Fibroblast of villous mesenchyme (primary cell): ENCODE measurements around the gene TRIM16. TPM values are rescaled to one million over a fixed set of nuclear protein-coding genes. Genes with fewer than 3 reads are reported as not detected.
"Not testable (repeated sequence)": the region's sequence is repeated elsewhere in the genome, so short reads cannot be mapped to it uniquely, and the experiment has no call there.

ENCODE experiments used
- DNase-seq: peaks from one replicate; pipeline ENCODE4 v3.0.0-alpha.2; 2010; ENCODE audit warnings: low read depth
- H3K4me3 ChIP-seq: 2 replicates; pipeline ENCODE4 v1.5.1; 2011; ENCODE audit warnings: low read depth, mild to moderate bottlenecking, low read length
- total RNA-seq: library from RNA; depleted of rRNA; stranded (reverse); fragments of >200 nt; gene quantifications from 2 replicates; pipeline ENCODE4 v1.2.3, GENCODE V29; 2012

TRIM16 gene
- 30.0 and 55.3 TPM in 2 replicates for total RNA-seq

DNA sequence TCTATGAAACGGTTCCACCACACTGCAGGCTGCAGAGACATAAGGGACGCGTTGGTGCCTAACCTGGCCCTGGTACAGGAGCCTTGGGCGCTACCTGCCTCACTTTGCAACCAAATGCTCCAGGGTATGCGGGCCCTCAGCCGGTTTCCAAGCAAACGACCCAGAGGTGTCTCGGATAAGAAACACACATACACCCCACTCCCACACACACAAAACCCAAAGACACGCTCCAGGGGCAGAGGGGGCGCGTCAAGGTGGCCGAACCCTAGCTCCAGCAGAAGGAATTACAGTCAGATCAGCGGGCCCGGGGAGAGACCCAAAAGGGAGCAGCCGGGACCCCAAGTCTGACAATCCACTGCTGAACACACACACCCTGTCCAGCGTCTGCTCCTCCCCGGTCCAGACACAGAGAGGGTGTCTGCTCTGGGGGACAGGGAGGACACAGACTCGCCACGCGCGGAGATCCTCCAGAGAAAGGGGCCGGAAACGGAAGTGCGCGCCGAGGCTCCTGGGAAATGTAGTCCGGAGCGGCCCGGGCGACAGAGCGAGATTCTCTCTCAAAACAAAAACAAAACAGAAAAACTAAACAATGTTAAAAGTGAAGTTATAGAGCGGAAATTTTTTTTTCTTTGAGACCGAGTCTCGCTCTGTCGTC is at the start of gene TRIM16:
Gene TRIM16 (minus strand): TSS at position 488 of the 655 bp plus-strand sequence. CDS start 32,702 bp downstream, outside the sequence.
- peak within 1 kb of the TSS; percentile 71 for H3K4me3 ChIP-seq
- DNase-seq = peak; percentile 52

DNA sequence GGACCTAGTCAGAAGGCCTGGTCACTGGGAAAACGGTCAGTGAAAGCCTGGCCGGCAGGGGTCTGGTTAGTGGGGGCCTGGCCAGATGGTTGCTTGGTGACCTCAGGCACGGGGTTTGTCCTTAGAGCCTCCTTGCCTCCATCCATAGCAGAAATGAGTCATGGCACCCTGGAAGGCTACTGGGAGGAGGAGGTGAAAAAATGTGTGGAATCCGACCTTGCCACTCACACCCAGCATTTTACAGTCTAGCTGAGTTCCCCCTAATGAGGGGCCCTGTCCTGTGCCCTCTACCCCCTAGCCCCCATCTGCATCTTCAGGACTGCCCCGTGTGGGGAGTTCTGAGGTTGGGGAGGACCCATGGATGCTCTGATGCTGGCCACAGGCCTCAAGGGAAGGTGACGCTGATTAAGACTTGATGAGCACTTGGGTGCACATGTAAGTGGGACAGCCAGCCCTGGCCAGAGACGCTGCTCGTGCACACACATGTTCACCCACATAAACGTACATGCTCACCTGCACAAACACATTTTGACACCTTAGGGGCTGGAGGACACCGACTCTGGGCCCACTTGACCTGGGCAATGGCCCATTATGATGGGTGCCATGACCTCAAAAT is 49.2 kb upstream of the TRIM16 start:
- DNase-seq = not testable (repeated sequence)

DNA sequence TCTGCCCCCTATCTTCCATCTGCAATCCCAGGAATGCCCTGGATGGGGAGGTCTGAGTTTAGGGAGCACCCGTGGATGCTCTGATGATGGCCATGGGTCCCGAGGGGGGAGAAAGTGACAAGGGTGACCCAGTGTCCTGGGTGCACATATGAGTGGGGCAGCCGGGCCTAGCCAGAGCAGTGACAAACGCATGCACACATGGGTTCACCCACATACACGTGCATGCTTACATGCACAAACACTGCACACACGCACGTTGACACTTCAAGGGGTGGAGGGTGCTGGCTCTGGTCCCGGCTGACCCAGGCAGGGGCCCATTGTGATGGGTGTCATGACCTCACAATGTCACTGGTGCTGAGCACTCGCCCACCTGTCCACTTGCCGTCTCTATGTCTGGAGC is 47.8 kb upstream of the TRIM16 start, which contains the start of gene TBC1D26:
Gene TBC1D26 (plus strand): TSS at position 384 of the 400 bp plus-strand sequence. CDS start 3,066 bp downstream, outside the sequence.
- not testable (repeated sequence) for H3K4me3 ChIP-seq, DNase-seq

More for the DNA sequence above, 49.2 kb upstream of the TRIM16 start:
- not testable (repeated sequence) for H3K4me3 ChIP-seq

- DNase-seq = not testable (repeated sequence)
Observed at GRCh38 chr17:15730535-15730934, 46.4 kb upstream of the TRIM16 start.

DNA sequence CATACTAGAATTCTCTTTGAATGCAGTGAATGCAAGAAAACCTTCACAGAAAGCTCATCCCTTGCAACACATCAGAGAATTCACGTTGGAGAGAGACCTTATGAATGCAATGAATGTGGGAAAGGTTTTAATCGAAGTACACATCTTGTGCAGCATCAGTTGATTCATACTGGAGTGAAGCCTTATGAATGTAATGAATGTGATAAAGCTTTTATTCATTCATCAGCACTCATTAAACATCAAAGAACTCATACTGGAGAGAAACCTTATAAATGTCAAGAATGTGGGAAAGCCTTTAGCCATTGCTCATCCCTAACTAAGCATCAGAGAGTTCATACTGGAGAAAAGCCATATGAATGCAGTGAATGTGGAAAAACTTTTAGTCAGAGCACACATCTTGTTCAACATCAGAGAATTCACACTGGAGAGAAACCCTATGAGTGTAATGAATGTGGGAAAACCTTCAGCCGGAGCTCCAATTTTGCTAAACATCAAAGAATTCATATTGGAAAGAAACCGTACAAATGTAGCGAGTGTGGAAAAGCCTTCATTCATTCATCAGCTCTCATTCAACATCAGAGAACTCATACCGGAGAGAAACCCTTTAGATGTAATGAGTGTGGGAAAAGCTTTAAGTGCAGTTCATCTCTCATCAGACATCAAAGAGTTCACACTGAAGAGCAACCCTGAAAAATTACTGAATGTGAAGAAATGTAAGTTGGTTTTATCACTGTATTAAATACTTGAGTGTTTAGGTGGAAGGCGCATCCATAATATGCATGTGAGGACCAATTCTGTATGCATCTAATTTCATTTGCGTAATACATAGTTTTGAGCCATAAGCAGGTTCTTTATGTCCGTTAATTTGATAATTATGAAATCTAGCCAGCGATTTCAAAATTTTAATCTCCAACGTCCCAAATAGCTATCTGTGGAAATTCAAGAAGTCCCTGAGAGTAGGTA is 32.8 kb upstream of the TRIM16 start:
- not testable (repeated sequence) for DNase-seq, H3K4me3 ChIP-seq

More at GRCh38 chr17:15730535-15730934, 46.4 kb upstream of the TRIM16 start:
- not testable (repeated sequence) for H3K4me3 ChIP-seq

DNA sequence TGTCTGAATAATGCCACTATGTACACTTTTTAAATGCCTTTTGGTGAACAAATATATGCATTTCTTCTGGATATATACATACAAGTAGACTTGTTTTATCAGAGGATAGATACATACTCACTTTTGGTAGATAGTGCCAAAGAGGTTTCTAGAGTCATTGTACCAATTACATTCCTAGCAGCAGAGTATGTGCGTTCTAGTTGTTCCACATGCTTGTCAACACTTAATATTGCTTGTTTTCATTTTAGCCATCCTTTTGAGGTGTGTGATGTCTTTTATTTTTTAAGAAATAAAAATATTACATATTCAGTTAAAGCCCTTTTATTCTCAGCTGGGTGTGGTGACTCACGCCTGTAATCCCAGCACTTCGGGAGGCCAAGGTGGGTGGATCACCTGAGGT is 24.8 kb upstream of the TRIM16 start:
- not testable (repeated sequence) for DNase-seq, H3K4me3 ChIP-seq

DNA sequence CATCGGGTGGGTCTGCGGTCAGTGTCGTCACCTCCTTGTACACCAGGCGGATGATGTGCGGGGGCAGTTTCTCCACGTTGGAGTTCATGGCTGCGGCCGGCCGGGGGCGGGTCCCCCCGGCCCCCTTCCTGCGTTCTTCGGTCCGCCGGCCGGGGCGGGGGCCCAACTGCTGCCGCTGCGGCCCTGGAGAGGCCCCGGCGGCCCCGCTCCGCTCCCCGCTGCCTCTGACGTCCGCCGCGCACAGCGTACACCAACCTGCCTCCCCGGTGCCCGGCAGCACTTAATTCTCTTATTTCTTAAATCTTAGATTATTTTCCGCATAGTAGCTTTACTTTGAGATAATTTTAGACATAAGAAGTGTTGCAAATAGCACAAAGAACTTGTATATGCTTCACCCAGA is 20.7 kb upstream of the TRIM16 start:
- DNase-seq, H3K4me3 ChIP-seq: not testable (repeated sequence)

DNA sequence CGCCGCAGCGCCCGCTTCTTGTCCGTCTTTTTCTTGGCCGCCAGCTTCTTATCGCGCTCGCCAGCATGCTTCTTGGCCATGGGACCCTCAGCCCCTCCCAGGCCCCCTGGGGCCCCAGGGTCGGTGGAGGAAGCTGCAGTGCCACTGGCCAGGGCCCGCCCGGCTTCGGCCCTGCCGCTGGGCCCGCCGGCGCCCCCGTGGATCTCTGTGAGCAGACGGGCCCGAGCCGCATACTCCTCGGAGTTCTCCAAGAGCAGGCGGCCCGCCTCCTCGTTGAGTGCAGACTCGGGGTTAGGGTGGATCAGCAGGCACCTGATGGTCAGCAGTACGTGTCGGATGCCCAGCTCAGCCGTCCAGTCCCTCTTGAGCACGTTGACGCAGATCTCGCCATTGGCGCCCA is 20.1 kb upstream of the TRIM16 start:
- not testable (repeated sequence) for DNase-seq, H3K4me3 ChIP-seq

GRCh38 chr17:15699937-15700336 is 15.8 kb upstream of the TRIM16 start:
- not testable (repeated sequence) for DNase-seq
- peak overlapping the region; percentile 61 for H3K4me3 ChIP-seq

DNA sequence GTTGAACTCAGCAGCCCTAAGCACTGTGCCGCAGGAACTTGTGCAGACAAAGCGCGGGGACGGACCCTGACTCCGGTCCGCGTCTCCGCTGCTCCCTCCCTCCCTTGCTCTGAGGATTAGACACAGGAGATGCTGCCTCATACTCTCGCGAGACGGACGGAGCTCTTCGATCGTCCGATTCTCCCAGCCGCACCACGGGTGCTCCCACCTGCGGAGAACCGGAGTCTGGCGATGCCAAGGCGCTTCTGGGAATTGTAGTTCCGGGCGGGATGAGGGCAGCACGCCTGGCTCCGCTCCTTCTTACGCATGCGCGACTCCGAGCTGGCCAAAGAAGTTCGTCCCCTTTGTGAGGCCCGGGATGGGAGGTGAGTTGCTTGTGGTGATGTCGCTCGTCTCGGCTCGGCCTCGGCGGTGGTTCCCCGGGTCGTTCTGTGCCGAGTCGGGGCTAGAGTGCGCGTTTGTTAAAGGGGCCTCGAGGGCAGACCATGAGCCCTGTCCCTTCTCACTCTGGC is 15.4 kb upstream of the TRIM16 start, which contains the start of gene ZNF286A:
Gene ZNF286A (plus strand): TSS at position 340 of the 512 bp plus-strand sequence. CDS start 578 bp downstream, outside the sequence.
- DNase-seq = peak; percentile 99
- H3K4me3 ChIP-seq = peak within 1 kb of the TSS; percentile 61

DNA sequence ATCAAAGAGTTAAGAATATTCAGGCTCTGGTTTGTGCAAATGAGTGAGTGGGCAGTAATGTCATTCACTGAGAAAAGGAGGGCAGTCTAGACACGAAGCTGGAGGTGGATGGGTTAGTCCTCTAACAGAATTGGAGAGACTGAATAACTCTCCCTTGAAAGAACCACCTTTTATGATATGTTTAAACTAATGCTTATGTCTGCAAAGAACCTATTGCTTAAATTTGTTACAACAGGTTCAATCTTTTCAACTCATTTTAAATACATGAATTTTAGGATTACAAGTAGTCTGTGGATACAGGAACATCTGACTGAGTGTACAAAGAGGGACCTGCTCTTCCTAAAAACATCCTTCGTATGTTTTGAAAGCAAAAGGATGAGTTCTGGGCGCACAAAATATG is 14.9 kb upstream of the TRIM16 start:
- not testable (repeated sequence) for DNase-seq
- peak overlapping the region; percentile 61 for H3K4me3 ChIP-seq

GRCh38 chr17:15687494-15687893 is 3.4 kb upstream of the TRIM16 start:
- H3K4me3 ChIP-seq, DNase-seq: not testable (repeated sequence)

- DNase-seq, H3K4me3 ChIP-seq: not testable (repeated sequence)
Observed at GRCh38 chr17:15683135-15683534, 976 bp downstream of the TRIM16 start.

DNA sequence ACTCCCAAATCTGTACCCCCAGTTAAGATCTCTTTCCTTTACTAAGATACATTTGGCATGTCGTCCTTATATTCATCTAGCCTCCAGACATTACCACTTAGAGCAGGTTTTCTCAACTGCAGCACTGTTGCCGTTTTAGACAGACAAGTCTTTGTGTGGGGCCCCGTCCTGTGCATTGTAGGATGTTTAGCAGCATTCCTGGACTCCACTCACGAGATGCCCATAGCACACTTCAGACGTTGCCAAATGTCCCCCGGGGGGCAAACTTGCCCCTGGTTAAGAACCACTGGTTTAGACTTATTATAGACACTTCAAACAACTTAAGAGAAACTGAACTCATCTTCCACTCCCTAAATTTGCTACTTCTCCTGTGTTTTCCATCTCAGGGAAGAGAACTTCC is 8.1 kb downstream of the TRIM16 start:
- not testable (repeated sequence) for DNase-seq, H3K4me3 ChIP-seq

DNA sequence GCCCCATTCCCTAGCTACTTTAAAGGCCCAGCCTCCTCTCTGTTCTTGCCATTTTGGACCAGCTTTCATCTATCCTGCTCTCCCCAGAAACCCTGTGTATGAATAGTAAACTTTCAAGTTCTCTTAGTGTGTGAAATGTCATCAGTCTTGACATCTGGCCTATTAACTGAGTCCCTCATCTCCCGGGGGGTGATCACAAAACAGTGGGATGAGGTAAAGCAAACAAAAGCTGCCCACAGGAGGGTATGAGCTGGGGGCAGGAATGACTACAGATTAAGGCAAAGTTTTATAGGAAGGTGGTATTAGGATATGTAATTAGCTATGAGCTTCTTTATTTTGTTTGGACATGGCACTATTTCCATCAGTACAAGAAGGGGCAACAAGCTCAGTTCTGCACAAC is 9.5 kb downstream of the TRIM16 start:
- DNase-seq, H3K4me3 ChIP-seq: not testable (repeated sequence)

DNA sequence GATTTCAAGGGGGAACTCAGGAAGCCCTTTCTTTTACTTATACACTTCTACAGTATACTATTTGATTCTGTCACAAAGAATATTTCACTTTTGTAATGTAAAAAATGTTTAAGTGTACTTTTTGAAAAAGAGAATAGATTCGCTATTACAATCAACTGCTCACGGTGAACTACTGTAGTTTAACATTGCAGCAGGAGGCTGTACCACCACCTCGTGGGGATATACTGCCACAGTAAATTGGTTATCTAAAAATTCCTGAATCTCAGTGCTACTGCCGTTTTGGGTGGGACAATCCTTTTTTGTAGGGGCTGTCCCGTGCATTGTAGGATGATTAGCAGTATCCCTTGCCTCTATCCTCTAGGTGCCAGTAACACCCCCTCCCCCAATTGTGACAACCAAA is 14.6 kb downstream of the TRIM16 start:
- H3K4me3 ChIP-seq, DNase-seq: not testable (repeated sequence)
